GM23338 (cell line): ENCODE results near the gene IPPK. TPM values are rescaled to one million over a fixed set of nuclear protein-coding genes. Genes with fewer than 3 reads are reported as not detected.

Source experiments
- ATAC-seq: fragments of 200-7000 bp; cut with Tn5 transposase; 3 replicates; pipeline ENCODE4 v1.9.1; 2020
- DNase-seq: peaks from one replicate; pipeline ENCODE4 v3.0.0-alpha.2; 2015; ENCODE audit warnings: low spot score
- H2AFZ ChIP-seq: fragments of 200-600 bp; sonication (generic); 2 replicates; pipeline ENCODE4 v1.8.0; 2016; ENCODE audit warnings: antibody characterized with exemption, mild to moderate bottlenecking, moderate library complexity
- H3F3A ChIP-seq: fragments of 200-600 bp; sonication (generic); replicated peaks from 2 replicates; pipeline ENCODE4 v1.8.0; 2017; ENCODE audit warnings: antibody characterized with exemption, mixed run types, low read depth
- H3K27ac ChIP-seq: fragments of 200-600 bp; sonication (generic); 2 replicates; pipeline ENCODE4 v1.6.1; 2016; ENCODE audit warnings: low read depth
- H3K27me3 ChIP-seq: fragments of 200-600 bp; sonication (generic); 2 replicates; pipeline ENCODE4 v1.8.0; 2016; ENCODE audit warnings: mild to moderate bottlenecking, mixed run types, moderate library complexity; ENCODE audit not compliant: insufficient read depth
- H3K36me3 ChIP-seq: fragments of 200-600 bp; sonication (generic); 2 replicates; pipeline ENCODE4 v1.8.0; 2016; ENCODE audit warnings: mild to moderate bottlenecking; ENCODE audit not compliant: insufficient read depth
- H3K4me1 ChIP-seq: fragments of 200-600 bp; sonication (generic); 2 replicates; pipeline ENCODE4 v1.8.0; 2016; ENCODE audit warnings: mild to moderate bottlenecking, moderate library complexity; ENCODE audit not compliant: insufficient read depth
- H3K4me2 ChIP-seq: fragments of 200-600 bp; sonication (generic); 2 replicates; pipeline ENCODE4 v1.7.1; 2017; ENCODE audit warnings: mixed run types
- H3K4me3 ChIP-seq: fragments of 200-600 bp; sonication (generic); 2 replicates; pipeline ENCODE4 v1.6.1; 2016; ENCODE audit warnings: mixed run types
- H3K79me2 ChIP-seq: fragments of 200-600 bp; sonication (generic); replicated peaks from 2 replicates; pipeline ENCODE4 v1.8.0; 2017; ENCODE audit warnings: mild to moderate bottlenecking; ENCODE audit not compliant: insufficient read depth
- H3K9me2 ChIP-seq: fragments of 200-600 bp; sonication (generic); 2 replicates; pipeline ENCODE4 v1.8.0; 2017; ENCODE audit not compliant: insufficient read depth
- H4K20me1 ChIP-seq: fragments of 200-600 bp; sonication (generic); replicated peaks from 2 replicates; pipeline ENCODE4 v1.8.0; 2017; ENCODE audit warnings: mild to moderate bottlenecking; ENCODE audit not compliant: insufficient read depth
- H3K27ac Mint-ChIP-seq: 2 replicates; pipeline ENCODE4 v1.8.0; 2020; ENCODE audit warnings: inconsistent platforms, mild to moderate bottlenecking, moderate library complexity, mixed read lengths
- H3K27me3 Mint-ChIP-seq: 3 replicates; pipeline ENCODE4 v1.8.0; 2022; ENCODE audit warnings: low read depth, mild to moderate bottlenecking, moderate library complexity, mixed read lengths, inconsistent platforms; ENCODE audit not compliant: insufficient read depth, poor library complexity
- H3K36me3 Mint-ChIP-seq: 3 replicates; pipeline ENCODE4 v1.8.0; 2021; ENCODE audit warnings: low read depth, mild to moderate bottlenecking, inconsistent platforms, moderate library complexity, mixed read lengths
- H3K4me1 Mint-ChIP-seq: 3 replicates; pipeline ENCODE4 v1.8.0; 2020; ENCODE audit warnings: mild to moderate bottlenecking, inconsistent platforms, mixed read lengths
- H3K4me3 Mint-ChIP-seq: 3 replicates; pipeline ENCODE4 v1.8.0; 2021; ENCODE audit warnings: moderate library complexity, mild to moderate bottlenecking, inconsistent platforms, mixed read lengths
- H3K9me3 Mint-ChIP-seq: 3 replicates; pipeline ENCODE4 v1.8.0; 2020; ENCODE audit warnings: moderate library complexity, mild to moderate bottlenecking, inconsistent platforms, mixed read lengths
- CREB1 ChIP-seq: fragments of 250-450 bp; sonication (Bioruptor Pico); IDR thresholded peaks from 2 replicates; pipeline ENCODE4 v1.5.0; 2020; ENCODE audit warnings: low read depth, mild to moderate bottlenecking, moderate library complexity
- EZH2 ChIP-seq: fragments of 200-600 bp; sonication (generic); IDR thresholded peaks from one replicate; pipeline ENCODE4 v1.8.0; 2017; ENCODE audit warnings: antibody characterized with exemption, mild to moderate bottlenecking, low read depth; ENCODE audit not compliant: unreplicated experiment
- EZH2phosphoT487 ChIP-seq: fragments of 200-600 bp; sonication (generic); IDR thresholded peaks from one replicate; pipeline ENCODE4 v1.8.1; 2018; ENCODE audit warnings: antibody characterized with exemption; ENCODE audit not compliant: unreplicated experiment
- JUNB ChIP-seq: IDR thresholded peaks from one replicate; pipeline ENCODE4 v1.6.1; 2016; ENCODE audit warnings: antibody characterized with exemption; ENCODE audit not compliant: unreplicated experiment
- POLR2AphosphoS5 ChIP-seq: IDR thresholded peaks from 2 replicates; pipeline ENCODE4 v1.6.1; 2016; ENCODE audit warnings: antibody characterized with exemption, low read depth
- ZNF114 ChIP-seq: fragments of 250-450 bp; sonication (Bioruptor Pico); IDR thresholded peaks from 2 replicates; pipeline ENCODE4 v1.5.0; 2020; ENCODE audit warnings: mild to moderate bottlenecking, moderate library complexity
- ZNF462 ChIP-seq: fragments of 250-450 bp; sonication (Bioruptor Pico); IDR thresholded peaks from 2 replicates; pipeline ENCODE4 v1.5.0; 2020; ENCODE audit warnings: mild to moderate bottlenecking, moderate library complexity
- polyA plus RNA-seq: library from polyadenylated mRNA; unstranded; fragments of >200 nt; fragmentation: Nextera tagmentation; extraction: Ambion mirVana; gene quantifications from 2 replicates; pipeline ENCODE4 v1.2.1, GENCODE V29; 2016
- total RNA-seq: library from RNA; depleted of rRNA; stranded (reverse); fragments of >200 nt; shearing (Covaris generic); gene quantifications from 2 replicates; pipeline ENCODE4 v1.2.3, GENCODE V29; 2014
- TF ChIP-seq, protein P1 (sequence below), 2 experiments: fragments of 200-600 bp in 1 of 2; sonication (generic) in 1 of 2; conservative IDR thresholded peaks; 2 replicates each; pipeline versions ENCODE4 v1.5.1 to v1.6.1; 2016 to 2017; ENCODE audit warnings: antibody characterized with exemption in 2 of 2, low read depth in 2 of 2, mild to moderate bottlenecking in 2 of 2, moderate library complexity in 1 of 2
- TF ChIP-seq, protein P2 (sequence below): IDR thresholded peaks from 2 replicates; pipeline ENCODE4 v1.6.1; 2016; ENCODE audit warnings: antibody characterized with exemption

Gene IPPK
- total and polyA plus RNA-seq, 2 experiments from 2014 or later = 6.5 to 17.5 TPM

- Mint-ChIP-seq H3K4me1 (no peaks in the 10 kb centered on the region), H3K27ac (no peak overlapping the region), H3K9me3 (no peaks in the 10 kb centered on the region), H3K36me3 (peaks cover 21% of the 10 kb centered on the region), H3K4me3 (no peak overlapping the region), H3K27me3 (no peaks in the 10 kb centered on the region)
- H3K27ac ChIP-seq = no peak overlapping the region
- no peaks in the 10 kb centered on the region for H3K4me1 ChIP-seq
- H3K36me3 ChIP-seq = no peaks in the 10 kb centered on the region; the same call in 1 of the 2 replicates
- H3F3A ChIP-seq = no peaks in the 10 kb centered on the region
- no peaks in the 10 kb centered on the region for H3K27me3 ChIP-seq
- H2AFZ ChIP-seq = no peak overlapping the region
- no peak for ATAC-seq
- TF ChIP-seq, protein P1, sequence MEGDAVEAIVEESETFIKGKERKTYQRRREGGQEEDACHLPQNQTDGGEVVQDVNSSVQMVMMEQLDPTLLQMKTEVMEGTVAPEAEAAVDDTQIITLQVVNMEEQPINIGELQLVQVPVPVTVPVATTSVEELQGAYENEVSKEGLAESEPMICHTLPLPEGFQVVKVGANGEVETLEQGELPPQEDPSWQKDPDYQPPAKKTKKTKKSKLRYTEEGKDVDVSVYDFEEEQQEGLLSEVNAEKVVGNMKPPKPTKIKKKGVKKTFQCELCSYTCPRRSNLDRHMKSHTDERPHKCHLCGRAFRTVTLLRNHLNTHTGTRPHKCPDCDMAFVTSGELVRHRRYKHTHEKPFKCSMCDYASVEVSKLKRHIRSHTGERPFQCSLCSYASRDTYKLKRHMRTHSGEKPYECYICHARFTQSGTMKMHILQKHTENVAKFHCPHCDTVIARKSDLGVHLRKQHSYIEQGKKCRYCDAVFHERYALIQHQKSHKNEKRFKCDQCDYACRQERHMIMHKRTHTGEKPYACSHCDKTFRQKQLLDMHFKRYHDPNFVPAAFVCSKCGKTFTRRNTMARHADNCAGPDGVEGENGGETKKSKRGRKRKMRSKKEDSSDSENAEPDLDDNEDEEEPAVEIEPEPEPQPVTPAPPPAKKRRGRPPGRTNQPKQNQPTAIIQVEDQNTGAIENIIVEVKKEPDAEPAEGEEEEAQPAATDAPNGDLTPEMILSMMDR (conservative IDR thresholded peaks at IDR 0.05; ENCODE audit: low read depth in 2 of 2) = no peak
- no peak for TF ChIP-seq JUNB
- TF ChIP-seq POLR2AphosphoS5 = no peak
- no peak for TF ChIP-seq ZNF462 (CRISPR knock-in tag)
- TF ChIP-seq EZH2phosphoT487 = no peak
- TF ChIP-seq CREB1 (CRISPR knock-in tag) = no peak
- TF ChIP-seq, protein P2, sequence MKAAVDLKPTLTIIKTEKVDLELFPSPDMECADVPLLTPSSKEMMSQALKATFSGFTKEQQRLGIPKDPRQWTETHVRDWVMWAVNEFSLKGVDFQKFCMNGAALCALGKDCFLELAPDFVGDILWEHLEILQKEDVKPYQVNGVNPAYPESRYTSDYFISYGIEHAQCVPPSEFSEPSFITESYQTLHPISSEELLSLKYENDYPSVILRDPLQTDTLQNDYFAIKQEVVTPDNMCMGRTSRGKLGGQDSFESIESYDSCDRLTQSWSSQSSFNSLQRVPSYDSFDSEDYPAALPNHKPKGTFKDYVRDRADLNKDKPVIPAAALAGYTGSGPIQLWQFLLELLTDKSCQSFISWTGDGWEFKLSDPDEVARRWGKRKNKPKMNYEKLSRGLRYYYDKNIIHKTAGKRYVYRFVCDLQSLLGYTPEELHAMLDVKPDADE = no peak
- TF ChIP-seq ZNF114 (CRISPR knock-in tag) = no peak
- no peak for TF ChIP-seq EZH2
- H3K4me3 ChIP-seq = no peak overlapping the region
- H4K20me1 ChIP-seq = no peaks in the 10 kb centered on the region
- no peaks in the 10 kb centered on the region for H3K79me2 ChIP-seq
- H3K4me2 ChIP-seq = no peak overlapping the region
- no peak for DNase-seq
- H3K9me2 ChIP-seq = no peaks in the 10 kb centered on the region
These were observed 56.4 kb downstream of the IPPK start for GRCh38 chr9:92613268-92614122.
